Tibial nerve (tissue), 4 donors: ENCODE results near the gene FAM163B. TPM values are rescaled to one million over a fixed set of nuclear protein-coding genes. Genes with fewer than 3 reads are reported as not detected.

Source experiments
- DNase-seq, 2 donors: peaks; one replicate each; pipeline ENCODE4 v3.0.0-alpha.2; 2019; ENCODE audit warnings: low spot score in 2 of 2
- H3K27ac ChIP-seq, 4 donors: fragments of 200-600 bp; sonication (generic) in 3 of 4; one replicate each; pipeline ENCODE4 v1.5.1; 2017 to 2019; ENCODE audit warnings: mild to moderate bottlenecking in 1 of 4
- H3K27me3 ChIP-seq, 2 donors: fragments of 200-600 bp; sonication (generic) in 1 of 2; one replicate each; pipeline versions ENCODE4 v1.5.1 to v1.6.0; 2017 to 2019
- H3K36me3 ChIP-seq, 3 donors: fragments of 200-600 bp; sonication (generic); one replicate each; pipeline ENCODE4 v1.5.1; 2018 to 2019
- H3K4me1 ChIP-seq, 4 donors: fragments of 200-600 bp; sonication (generic) in 3 of 4; one replicate each; pipeline ENCODE4 v1.5.1; 2017 to 2019
- H3K4me3 ChIP-seq, 4 donors: fragments of 200-600 bp; sonication (generic) in 3 of 4; one replicate each; pipeline ENCODE4 v1.5.1; 2017 to 2019; ENCODE audit warnings: mild to moderate bottlenecking in 1 of 4, moderate library complexity in 1 of 4
- H3K9me3 ChIP-seq, 4 donors: fragments of 200-600 bp; sonication (generic) in 3 of 4; one replicate each; pipeline ENCODE4 v1.5.1; 2017 to 2019
- EP300 ChIP-seq, 2 donors: sonication (generic); formaldehyde crosslinking; IDR thresholded peaks; one replicate each; pipeline ENCODE4 v1.6.1; 2017; ENCODE audit warnings: antibody characterized with exemption in 2 of 2, mild to moderate bottlenecking in 1 of 2
- POLR2A ChIP-seq, 2 donors: fragments of 450-650 bp; IDR thresholded peaks; one replicate each; pipeline ENCODE4 v1.6.1; 2017; ENCODE audit warnings: antibody characterized with exemption in 2 of 2, mild to moderate bottlenecking in 2 of 2, moderate library complexity in 2 of 2
- WGBS, 2 donors: methylation state at CpG; one replicate each; pipeline ENCODE4 v1.1.5; 2018; 5-methylcytosine and 5-hydroxymethylcytosine counted together
- total RNA-seq, 4 donors: library from RNA; depleted of rRNA; stranded (reverse); fragments of >200 nt; gene quantifications; one replicate each; pipeline ENCODE4 v1.1.0, GENCODE V29; 2016
- TF ChIP-seq, protein P1 (sequence below), 5 experiments: fragments of 200-600 bp in 3 of 5; fragments of 450-650 bp in 2 of 5; sonication (generic) in 3 of 5; IDR thresholded peaks; one replicate each; pipeline ENCODE4 v1.5.1; 2016 to 2019; ENCODE audit warnings: antibody characterized with exemption in 5 of 5, mild to moderate bottlenecking in 3 of 5, moderate library complexity in 2 of 5

The FAM163B gene
- 1 to 10 TPM in 2 of 4 donors, under 1 TPM in 1, not detected in 1; 0.90 to 2.2 (median 1.0) TPM for total RNA-seq

GRCh38 chr9:133609311-133610098 is at the start of gene FAM163B:
Gene FAM163B, minus strand, starts transcription at chr9:133609389. Its CDS starts 29,166 bp downstream, at chr9:133580223.
- peaks cover 0 to 4% (median 0%) of the 10 kb centered on the region in 4 donors for H3K4me1 ChIP-seq
- WGBS, 2 donors = 21 to 29% methylated on average over 18 to 19 of the region's 61 CpGs
- no peak for DNase-seq

GRCh38 chr9:133657120-133657661 is 48.0 kb upstream of the FAM163B start:
- no peak for TF ChIP-seq EP300 (IDR thresholded peaks at IDR 0.05)
- TF ChIP-seq POLR2A (IDR thresholded peaks at IDR 0.05) = no peak
- TF ChIP-seq, protein P1, sequence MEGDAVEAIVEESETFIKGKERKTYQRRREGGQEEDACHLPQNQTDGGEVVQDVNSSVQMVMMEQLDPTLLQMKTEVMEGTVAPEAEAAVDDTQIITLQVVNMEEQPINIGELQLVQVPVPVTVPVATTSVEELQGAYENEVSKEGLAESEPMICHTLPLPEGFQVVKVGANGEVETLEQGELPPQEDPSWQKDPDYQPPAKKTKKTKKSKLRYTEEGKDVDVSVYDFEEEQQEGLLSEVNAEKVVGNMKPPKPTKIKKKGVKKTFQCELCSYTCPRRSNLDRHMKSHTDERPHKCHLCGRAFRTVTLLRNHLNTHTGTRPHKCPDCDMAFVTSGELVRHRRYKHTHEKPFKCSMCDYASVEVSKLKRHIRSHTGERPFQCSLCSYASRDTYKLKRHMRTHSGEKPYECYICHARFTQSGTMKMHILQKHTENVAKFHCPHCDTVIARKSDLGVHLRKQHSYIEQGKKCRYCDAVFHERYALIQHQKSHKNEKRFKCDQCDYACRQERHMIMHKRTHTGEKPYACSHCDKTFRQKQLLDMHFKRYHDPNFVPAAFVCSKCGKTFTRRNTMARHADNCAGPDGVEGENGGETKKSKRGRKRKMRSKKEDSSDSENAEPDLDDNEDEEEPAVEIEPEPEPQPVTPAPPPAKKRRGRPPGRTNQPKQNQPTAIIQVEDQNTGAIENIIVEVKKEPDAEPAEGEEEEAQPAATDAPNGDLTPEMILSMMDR (IDR thresholded peaks at IDR 0.05) = peak in 4 of 5 experiments; percentile 6 to 67 (median 52)
- no peaks in the 10 kb centered on the region for H3K36me3 ChIP-seq
- H3K4me1 ChIP-seq = peaks cover 0 to 32% (median 7%) of the 10 kb centered on the region in 4 donors
- H3K27ac ChIP-seq = no peak overlapping the region
- H3K9me3 ChIP-seq = no peaks in the 10 kb centered on the region
- 74 to 76% methylated on average over 13 of the region's 13 CpGs for WGBS, 2 donors
- H3K4me3 ChIP-seq = no peak overlapping the region
- DNase-seq = no peak
- peaks cover 0 to 61% of the 10 kb centered on the region in 2 donors for H3K27me3 ChIP-seq

More at GRCh38 chr9:133609311-133610098, at the start of gene FAM163B:
- H3K9me3 ChIP-seq = no peaks in the 10 kb centered on the region
- H3K36me3 ChIP-seq = no peaks in the 10 kb centered on the region
- TF ChIP-seq EP300 (IDR thresholded peaks at IDR 0.05) (no peak), POLR2A (IDR thresholded peaks at IDR 0.05) (no peak)
- TF ChIP-seq, protein P1 (IDR thresholded peaks at IDR 0.05) = no peak
- peaks cover 0 to 83% of the 10 kb centered on the region in 2 donors for H3K27me3 ChIP-seq
- H3K27ac ChIP-seq = no peak within 1 kb of the TSS
- H3K4me3 ChIP-seq = peak within 1 kb of the TSS in 1 of 4 donors; percentile 13

- Histone ChIP-seq H3K4me1 (peaks cover 0 to 27% (median 7%) of the 10 kb centered on the region in 4 donors), H3K27me3 (peaks cover 0 to 68% of the 10 kb centered on the region in 2 donors), H3K36me3 (no peaks in the 10 kb centered on the region), H3K4me3 (no peak overlapping the region), H3K27ac (no peak overlapping the region), H3K9me3 (no peaks in the 10 kb centered on the region)
- 66 to 71% methylated on average over 33 to 36 of the region's 36 CpGs for WGBS, 2 donors
- TF ChIP-seq POLR2A (IDR thresholded peaks at IDR 0.05) (no peak), EP300 (IDR thresholded peaks at IDR 0.05) (no peak)
- TF ChIP-seq, protein P1 (IDR thresholded peaks at IDR 0.05) = no peak
- no peak for DNase-seq
Measured at GRCh38 chr9:133656211-133657119, 47.3 kb upstream of the FAM163B start.

DNA sequence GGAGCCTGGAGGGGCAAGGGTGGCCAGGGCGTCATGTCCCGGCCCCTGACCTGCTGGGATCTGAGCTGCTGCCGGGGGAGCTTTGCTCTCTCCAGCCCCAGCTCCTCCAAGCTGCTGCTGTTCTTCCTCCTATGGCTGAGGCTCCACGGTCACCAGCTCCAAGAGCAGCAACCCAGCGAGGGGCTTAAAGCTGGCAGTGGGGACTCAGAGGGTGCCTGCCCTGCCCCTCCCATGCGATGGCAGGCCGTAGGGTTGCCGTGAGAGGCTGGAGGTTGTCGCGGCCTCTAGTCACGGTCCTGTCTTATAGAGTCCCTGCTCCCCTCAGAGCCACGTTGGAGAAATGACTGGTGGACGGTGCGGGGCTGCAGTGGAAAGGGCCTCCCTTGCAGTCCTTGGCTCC is 46.5 kb upstream of the FAM163B start:
- TF ChIP-seq POLR2A (IDR thresholded peaks at IDR 0.05) = no peak
- TF ChIP-seq, protein P1 (IDR thresholded peaks at IDR 0.05) = no peak
- TF ChIP-seq EP300 (IDR thresholded peaks at IDR 0.05) = no peak

More for the DNA sequence above, 46.5 kb upstream of the FAM163B start:
- DNase-seq = no peak
- Histone ChIP-seq H3K27ac (no peak overlapping the region), H3K4me3 (no peak overlapping the region), H3K4me1 (peaks cover 0 to 27% (median 7%) of the 10 kb centered on the region in 4 donors), H3K36me3 (no peaks in the 10 kb centered on the region), H3K9me3 (no peaks in the 10 kb centered on the region), H3K27me3 (peaks cover 0 to 76% of the 10 kb centered on the region in 2 donors)
- 52 to 57% methylated on average over 8 to 13 of the region's 14 CpGs for WGBS, 2 donors
